GM18909 (cell line): Measurements from ENCODE around the gene PPP2R3B.
"Not testable (repeated sequence)": the region's sequence is repeated elsewhere in the genome, so short reads cannot be mapped to it uniquely, and the experiment has no call there.

Source experiments
- ATAC-seq: cut with Tn5 transposase; IDR thresholded peaks from one replicate; pipeline ENCODE4 v1.9.1; 2021; ENCODE audit warnings: mild to moderate bottlenecking; ENCODE audit not compliant: unreplicated experiment, poor library complexity

Gene PPP2R3B

DNA sequence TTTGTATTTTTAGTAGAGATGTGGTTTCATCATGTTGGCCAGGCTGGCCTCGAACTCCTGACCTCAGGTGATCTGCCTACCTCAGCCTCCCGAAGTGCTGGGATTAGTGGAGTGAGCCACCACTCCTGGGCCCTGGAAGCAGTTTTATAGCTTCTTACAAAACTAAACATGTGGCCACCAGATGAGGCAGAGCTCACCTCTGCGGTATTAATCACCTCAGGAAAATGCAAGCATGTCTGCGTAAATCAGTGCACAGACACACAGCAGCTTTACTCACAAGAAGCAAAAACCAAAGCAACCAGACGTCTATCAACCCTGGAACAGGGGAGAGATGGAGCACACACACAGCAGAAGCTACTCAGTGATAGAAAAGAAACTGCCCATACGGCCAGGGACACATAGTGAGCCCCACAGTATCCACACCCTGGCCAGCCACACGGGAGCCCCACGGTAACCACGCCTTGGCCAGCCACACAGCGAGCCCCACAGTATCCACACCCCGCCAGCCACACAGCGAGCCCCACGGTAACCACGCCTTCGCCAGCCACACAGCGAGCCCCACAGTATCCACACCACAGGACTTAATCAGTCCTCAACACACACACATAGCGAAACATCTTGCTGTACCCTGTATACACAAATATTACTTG is 30.2 kb downstream of the PPP2R3B start:
- ATAC-seq: no peak

DNA sequence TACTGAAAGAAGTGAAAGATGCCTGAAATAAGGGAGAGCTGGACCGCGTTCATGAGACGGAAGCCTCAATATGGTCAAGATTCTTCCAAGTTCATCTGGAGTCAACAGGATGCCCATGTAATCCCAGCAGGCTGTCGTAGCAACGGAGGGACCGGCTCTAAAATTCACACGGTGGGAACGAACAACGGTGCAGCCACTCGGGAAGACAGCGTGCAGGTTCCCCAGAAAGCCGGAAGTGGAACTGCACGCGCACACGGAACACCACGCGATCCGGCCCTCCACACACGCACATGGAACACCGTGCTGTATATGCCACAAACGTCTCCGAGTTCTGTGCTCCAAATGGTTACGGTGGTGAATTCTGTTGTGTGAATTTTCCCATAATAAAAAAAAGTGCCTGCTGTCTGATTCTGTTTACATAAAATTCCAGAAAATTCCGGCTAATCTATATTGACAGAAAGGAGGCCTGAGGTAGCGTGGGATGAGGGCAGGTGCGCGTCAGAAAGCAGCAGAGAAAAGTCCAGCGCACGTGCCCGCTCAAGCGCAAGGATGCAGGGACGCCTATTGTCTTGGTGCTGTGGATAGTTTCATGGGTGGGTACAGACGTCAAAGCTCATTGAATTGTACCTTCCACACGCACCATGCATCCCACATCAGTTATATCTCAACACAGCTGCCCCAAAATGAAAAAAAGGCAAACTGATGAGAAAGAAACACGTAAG is 31.2 kb downstream of the PPP2R3B start:
- no peak for ATAC-seq

DNA sequence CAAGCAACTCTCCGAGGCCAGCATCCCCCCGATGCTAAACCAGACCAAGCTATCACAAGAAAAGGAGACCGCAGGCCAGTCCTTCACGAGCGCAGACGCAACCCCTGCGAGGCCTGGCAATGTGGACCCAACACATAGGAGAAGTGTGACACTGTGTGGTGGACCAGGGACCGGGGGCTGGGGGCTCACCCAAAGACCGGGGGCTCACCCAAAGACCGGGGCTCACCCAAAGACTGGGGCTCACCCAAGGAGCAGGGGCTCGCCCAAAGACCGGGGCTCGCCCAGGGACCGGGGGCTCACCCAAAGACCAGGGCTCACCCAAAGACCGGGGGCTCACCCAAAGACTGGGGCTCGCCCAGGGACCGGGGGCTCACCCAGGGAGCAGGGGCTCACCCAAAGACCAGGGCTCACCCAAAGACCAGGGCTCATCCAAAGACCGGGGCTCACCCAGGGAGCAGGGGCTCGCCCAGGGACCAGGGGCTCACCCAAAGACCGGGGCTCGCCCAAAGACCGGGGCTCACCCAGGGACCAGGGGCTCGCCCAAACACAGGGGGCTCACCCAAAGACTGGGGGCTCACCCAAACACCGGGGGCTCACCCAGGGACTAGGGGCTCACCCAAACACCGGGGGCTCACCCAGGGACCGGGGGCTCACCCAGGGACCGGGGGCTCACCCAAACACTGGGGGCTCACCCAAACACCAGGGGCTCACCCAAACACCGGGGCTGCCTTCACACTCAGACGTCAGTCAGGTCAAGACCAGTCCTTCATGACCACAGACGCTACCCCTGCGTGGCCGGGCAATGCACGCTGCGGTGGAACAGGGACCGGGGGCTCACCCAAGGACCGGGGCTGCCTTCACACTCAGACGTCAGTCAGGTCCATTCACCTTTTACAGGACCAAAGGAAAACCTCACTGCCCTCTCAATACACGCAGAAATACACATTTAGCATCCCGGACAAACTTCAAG is 32.9 kb downstream of the PPP2R3B start:
- no peak for ATAC-seq

DNA sequence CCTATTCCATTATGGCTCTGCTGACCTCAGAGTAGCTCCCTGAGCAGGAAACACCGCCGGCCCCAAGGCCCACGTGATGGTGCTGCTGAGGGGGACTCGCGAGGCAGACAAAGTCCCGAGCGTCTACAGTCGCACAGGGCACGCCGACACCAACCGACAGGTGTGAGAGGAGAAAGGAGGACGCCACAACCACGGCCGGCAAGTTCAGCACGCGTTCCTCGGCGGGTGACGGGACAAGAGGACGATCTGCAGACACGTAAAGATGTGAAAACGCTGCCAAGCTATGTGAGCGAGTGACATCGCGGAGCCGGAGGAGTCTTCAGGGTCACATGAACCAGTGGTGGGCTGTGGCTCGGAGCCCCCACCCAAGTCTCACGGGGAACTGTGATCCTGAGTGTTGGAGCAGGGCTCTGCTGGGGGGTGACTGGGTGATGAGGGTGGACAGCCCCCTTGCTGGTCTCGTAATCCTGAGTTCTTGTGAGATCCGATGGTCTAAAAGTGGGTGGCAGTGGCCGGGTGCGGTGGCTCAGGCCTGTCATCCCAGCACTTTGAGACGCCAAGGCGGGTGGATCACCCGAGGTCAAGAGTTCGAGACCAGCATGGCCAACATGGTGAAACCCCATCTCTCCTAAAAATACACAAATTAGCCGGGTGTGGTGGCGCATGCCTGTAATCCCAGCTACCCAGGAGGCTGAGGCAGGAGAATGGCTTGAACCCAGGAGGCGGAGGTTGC is 34.0 kb downstream of the PPP2R3B start:
- ATAC-seq: no peak

- no peak for ATAC-seq
These were observed 34.5 kb downstream of the PPP2R3B start for GRCh38 chrX:352181-352580.

DNA sequence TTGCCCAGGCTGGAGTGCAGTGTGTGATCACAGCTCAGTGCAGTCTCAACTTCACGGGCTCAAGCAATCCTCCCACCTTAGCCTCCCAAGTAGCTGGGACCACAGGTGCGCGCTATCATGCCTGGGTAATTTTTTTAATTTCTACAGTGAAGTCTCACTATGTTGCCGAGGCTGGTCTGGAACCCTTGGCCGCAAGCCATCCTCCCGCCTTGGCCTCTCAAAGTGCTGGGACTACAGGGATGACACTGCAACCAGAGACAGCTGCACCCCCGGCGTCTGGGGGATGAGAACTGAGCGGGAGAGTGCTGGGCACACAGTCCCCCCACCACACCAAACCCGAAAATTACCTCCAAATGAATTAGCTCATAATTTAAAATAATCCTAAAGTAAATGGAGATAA is 35.0 kb downstream of the PPP2R3B start:
- ATAC-seq: no peak

- ATAC-seq: not testable (repeated sequence)
These were observed 35.4 kb downstream of the PPP2R3B start for GRCh38 chrX:351324-351641.

GRCh38 chrX:350534-351323 is 36.0 kb downstream of the PPP2R3B start:
- ATAC-seq: no peak

GRCh38 chrX:350148-350533 is 36.6 kb downstream of the PPP2R3B start:
- no peak for ATAC-seq

DNA sequence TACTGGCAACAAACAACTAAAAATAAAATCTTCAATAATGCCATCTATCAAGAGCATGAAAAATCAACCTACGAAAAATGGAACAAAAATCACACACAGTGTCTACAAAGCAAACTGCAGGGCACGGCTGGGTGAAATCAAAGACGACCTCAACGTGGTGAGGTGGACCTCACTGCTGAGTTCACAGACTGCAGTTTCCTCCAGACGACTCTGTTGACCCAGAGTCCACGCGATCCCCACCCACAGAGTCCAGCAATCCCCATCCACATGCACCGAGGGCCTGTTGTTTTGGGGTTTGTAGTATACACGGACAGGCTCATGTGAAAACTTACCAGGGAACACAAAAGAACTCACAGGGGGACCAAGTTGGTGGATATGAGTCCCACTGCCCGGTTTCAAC is 37.0 kb downstream of the PPP2R3B start:
- ATAC-seq: no peak

GRCh38 chrX:349196-349595 is 37.5 kb downstream of the PPP2R3B start:
- no peak for ATAC-seq

DNA sequence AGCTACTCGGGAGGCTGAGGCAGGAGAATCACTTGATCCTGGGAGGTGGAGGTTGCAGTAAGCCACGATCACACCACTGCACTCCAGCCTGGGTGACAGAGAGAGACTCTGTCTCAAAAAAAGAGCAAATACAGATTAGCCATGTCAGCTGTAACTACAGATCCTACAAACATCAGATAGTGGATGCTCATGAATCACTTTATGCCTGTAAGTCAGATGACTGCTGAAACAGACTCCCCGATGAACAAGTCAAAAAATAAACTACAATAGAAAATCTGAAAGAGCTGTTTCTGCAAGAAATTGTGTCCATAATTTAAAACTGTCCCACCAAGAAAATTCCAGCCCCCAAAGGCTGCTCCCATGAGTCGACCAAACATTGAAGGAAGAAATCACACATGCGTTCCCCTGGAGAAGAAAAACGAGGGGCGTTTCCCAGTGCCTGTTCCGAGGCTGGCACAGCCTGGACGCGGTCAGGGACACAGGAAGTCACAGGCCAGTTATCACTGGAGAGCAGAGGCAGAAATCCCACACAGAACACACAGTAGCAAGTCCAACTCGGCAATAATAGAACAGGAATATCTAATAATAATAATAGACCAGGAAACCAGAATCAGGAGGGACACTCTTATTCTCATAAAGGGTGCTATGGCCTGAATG is 38.1 kb downstream of the PPP2R3B start:
- no peak for ATAC-seq

GRCh38 chrX:347351-348117 is 39.2 kb downstream of the PPP2R3B start:
- no peak for ATAC-seq

DNA sequence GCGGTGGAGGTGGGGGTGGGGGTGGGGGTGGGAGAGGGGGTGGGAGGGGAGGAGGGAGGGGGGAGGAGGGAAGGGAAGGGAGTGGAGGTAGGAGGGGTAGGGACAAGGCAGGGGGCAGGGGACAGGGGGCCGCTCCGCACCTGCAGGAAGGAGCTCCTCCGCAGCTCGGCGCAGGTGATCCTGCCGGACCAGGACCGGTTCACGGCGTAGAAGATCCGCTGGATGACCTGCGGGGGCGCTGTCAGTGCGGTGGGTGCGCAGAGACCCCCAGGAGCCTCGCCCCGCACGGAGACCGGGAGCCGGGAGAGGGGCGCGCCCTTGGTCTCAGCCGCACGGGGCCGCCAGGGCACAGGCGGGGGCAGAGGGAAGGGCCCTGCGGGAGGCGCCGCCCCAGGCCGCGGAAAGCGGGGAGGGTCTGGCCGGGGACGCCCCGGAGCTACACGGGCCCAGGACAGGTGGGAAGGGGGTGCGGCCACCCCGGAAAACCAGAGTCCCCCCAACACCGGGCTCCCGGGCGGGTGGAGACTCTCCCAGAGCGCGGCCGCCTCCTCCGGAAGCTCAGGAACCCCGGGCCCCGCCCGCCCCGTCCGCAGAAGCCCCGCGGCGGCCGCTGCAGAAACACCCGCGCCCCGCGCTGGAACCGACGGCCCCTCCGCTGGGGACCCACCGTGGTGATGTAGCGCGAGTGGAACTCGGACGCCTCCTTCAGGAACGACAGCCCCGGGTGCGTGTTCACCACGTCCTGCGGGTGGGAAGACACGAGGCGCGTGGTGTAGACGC is 40.5 kb downstream of the PPP2R3B start:
- no peak for ATAC-seq

- ATAC-seq: no peak
These were observed 41.4 kb downstream of the PPP2R3B start for GRCh38 chrX:345020-345925.

- ATAC-seq: no peak
These were observed 42.3 kb downstream of the PPP2R3B start for GRCh38 chrX:344371-344901.
